ENCODE measurements around the gene CCDC171.

DNA sequence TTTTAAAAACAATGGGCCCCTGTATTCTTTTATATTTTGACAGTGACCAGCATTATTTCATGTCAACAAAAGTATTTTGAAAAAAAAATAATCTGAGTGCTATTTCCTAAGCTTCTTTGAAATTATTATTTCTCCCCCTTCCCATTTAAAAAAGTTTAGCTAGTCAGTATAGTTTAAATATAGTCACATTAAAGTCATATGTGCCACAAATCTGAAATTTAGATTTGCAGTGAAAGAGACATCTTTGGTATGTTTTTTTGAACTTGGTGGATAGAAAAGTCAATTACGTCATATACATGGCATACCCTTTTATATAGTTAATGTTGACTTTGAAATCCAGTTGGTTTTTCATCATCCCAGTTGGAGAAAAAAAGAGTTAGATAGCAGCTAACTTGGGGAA, 297.0 kb downstream of the CCDC171 start:
- TF ChIP-seq, protein P1, sequence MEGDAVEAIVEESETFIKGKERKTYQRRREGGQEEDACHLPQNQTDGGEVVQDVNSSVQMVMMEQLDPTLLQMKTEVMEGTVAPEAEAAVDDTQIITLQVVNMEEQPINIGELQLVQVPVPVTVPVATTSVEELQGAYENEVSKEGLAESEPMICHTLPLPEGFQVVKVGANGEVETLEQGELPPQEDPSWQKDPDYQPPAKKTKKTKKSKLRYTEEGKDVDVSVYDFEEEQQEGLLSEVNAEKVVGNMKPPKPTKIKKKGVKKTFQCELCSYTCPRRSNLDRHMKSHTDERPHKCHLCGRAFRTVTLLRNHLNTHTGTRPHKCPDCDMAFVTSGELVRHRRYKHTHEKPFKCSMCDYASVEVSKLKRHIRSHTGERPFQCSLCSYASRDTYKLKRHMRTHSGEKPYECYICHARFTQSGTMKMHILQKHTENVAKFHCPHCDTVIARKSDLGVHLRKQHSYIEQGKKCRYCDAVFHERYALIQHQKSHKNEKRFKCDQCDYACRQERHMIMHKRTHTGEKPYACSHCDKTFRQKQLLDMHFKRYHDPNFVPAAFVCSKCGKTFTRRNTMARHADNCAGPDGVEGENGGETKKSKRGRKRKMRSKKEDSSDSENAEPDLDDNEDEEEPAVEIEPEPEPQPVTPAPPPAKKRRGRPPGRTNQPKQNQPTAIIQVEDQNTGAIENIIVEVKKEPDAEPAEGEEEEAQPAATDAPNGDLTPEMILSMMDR (IDR thresholded peaks at IDR 0.05) = no peak
- no peak for TF ChIP-seq POLR2A (IDR thresholded peaks at IDR 0.05)
- no peak for TF ChIP-seq EP300 (IDR thresholded peaks at IDR 0.05)
- no peak for TF ChIP-seq POLR2AphosphoS5 (IDR thresholded peaks at IDR 0.05)

Measured in suprapubic skin (tissue), 4 donors.